Esophagus muscularis mucosa (tissue), 4 donors: ENCODE data around the gene HHATL.

Source experiments
- CTCF ChIP-seq, 3 experiments: fragments of 200-600 bp in 2 of 3; fragments of 450-650 bp in 1 of 3; sonication (generic) in 2 of 3; IDR thresholded peaks; one replicate each; pipeline ENCODE4 v1.5.1; 2017 to 2019; ENCODE audit warnings: antibody characterized with exemption in 3 of 3, mild to moderate bottlenecking in 2 of 3, moderate library complexity in 1 of 3
- EP300 ChIP-seq: sonication (generic); formaldehyde crosslinking; IDR thresholded peaks from one replicate; pipeline ENCODE4 v1.6.1; 2017; ENCODE audit warnings: antibody characterized with exemption
- POLR2A ChIP-seq: fragments of 450-650 bp; IDR thresholded peaks from one replicate; pipeline ENCODE4 v1.6.1; 2017; ENCODE audit warnings: antibody characterized with exemption, moderate library complexity, mild to moderate bottlenecking, low read depth

- no peak for TF ChIP-seq CTCF (IDR thresholded peaks at IDR 0.05)
- no peak for TF ChIP-seq POLR2A
- TF ChIP-seq EP300 = no peak
These were observed 39.2 kb upstream of the HHATL start for GRCh38 chr3:42741796-42742195.
